C4-2B (cell line): ENCODE data around the gene GBGT1.

Experiments used
- H3K27ac ChIP-seq: fragments of 450-650 bp; 2 replicates; pipeline ENCODE4 v1.5.1; 2017
- ZFX ChIP-seq: fragments of 450-650 bp; IDR thresholded peaks from 2 replicates; pipeline ENCODE4 v1.6.1; 2017
- TF ChIP-seq, protein P1 (sequence below): fragments of 450-650 bp; conservative IDR thresholded peaks from 2 replicates; pipeline ENCODE4 v1.5.1; 2017; ENCODE audit warnings: mild to moderate bottlenecking

Gene GBGT1

DNA sequence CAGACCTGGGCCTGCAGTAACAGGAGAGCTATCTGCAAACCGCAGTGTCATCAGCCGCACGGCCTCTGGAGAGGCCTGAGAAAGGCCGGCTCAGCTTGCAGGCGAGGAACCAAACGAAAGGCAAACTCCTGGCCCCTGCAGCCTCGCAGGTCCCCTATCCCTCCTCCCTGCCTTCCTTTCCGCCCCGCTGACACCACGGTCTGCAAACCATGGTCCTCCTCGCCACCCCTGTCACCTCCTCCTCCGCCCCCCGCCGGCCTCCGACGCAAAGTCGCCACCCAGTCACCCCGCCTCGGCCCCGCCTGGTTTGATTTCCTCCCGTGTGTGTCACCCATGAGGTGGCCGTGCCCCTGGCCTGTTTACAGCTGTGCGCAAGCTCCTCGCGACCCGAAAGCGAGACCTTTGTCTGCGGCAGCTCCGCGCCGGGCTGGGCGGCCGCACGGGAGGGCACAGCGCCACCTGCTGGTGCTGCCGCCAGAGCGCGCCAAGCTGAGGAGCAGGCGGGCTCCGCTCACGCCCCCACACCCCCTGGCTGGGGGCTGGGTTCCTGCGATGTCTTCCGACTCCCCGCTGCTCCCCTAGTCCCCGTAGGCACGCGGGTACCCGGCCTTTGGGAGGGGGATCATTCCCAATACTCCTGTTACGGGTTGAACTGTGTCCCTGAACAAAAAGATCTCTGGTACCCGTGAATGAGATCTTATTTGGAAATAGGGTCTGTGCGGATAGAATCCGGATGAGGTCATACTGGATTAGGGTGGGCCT lies 19.4 kb downstream of the GBGT1 start:
- TF ChIP-seq, protein P1, sequence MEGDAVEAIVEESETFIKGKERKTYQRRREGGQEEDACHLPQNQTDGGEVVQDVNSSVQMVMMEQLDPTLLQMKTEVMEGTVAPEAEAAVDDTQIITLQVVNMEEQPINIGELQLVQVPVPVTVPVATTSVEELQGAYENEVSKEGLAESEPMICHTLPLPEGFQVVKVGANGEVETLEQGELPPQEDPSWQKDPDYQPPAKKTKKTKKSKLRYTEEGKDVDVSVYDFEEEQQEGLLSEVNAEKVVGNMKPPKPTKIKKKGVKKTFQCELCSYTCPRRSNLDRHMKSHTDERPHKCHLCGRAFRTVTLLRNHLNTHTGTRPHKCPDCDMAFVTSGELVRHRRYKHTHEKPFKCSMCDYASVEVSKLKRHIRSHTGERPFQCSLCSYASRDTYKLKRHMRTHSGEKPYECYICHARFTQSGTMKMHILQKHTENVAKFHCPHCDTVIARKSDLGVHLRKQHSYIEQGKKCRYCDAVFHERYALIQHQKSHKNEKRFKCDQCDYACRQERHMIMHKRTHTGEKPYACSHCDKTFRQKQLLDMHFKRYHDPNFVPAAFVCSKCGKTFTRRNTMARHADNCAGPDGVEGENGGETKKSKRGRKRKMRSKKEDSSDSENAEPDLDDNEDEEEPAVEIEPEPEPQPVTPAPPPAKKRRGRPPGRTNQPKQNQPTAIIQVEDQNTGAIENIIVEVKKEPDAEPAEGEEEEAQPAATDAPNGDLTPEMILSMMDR: peak; percentile 100
- no peak for TF ChIP-seq ZFX
- peak overlapping the region; percentile 33 for H3K27ac ChIP-seq

DNA sequence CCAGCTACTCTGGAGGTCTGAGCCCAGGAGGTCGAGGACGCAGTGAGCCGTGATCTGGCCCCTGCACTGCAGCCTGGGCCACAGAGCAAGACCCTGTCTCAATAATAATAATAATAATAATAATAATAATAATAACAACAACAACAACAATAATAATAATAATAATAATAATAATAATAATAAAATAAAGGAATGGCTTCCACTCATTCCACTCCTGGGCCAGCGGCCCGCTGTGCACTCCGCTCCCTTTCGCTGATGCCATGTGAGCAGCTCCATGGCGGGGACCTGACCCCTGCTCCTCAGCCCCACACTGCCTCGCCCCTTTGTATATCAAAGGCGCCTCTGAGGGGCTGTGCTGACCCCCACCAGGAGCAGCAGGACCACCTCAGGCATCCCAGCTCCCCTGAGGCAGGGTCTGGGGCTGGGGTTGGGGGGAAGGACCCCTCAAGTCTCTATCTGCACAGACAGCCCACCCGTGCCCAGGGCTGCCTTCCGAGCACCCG lies 20.0 kb downstream of the GBGT1 start:
- peak overlapping the region; percentile 33 for H3K27ac ChIP-seq
- TF ChIP-seq, protein P1: no peak
- no peak for TF ChIP-seq ZFX

DNA sequence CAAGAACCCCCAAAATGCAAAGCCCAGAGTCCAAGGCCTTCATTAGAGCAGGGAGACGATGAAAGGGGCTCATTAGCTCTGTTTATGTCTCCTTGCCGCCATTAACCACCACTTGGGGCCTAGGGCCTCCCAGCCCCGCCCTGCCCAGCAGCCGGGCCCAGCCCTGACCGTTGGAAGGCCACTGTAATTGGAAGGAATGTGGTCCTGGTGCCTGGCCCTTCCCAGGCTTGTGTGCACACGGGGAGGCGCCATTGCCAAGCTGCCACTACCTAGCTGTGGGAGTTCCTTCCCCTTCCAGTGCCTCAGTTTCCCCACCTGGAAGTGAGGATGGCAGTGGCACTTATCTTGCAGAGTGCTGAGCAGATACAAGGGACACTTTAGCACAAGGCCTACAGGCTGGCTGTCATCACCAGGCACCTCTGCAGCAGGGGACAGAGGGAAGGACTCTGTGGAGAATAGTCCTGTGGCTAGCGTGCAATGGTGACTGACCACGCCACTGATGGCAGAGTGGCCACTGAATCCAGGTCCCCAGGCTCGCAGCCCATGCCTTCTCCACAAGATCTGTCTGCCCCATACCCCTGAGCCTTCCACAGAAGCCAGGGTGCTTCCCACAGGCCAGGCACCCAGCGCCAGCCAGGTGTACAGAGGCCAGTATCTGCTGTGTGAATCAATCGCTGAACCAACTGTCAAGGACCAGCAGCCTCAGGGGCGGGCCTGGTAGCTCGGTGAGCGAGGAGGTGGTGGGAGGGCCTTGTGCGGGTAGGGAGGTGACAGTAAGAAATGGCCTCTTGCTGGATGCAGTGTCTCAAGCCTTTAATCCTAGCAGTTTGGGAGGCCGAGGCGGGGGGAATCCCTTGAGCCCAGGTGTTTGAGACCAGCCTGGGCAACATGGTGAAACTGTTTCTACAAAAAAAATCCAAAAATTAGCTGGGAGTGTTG lies 20.8 kb downstream of the GBGT1 start:
- TF ChIP-seq ZFX: no peak
- TF ChIP-seq, protein P1: no peak
- H3K27ac ChIP-seq: no peak overlapping the region

- TF ChIP-seq, protein P1: no peak
Measured at GRCh38 chr9:133141833-133142595, 21.7 kb downstream of the GBGT1 start.

GRCh38 chr9:133140606-133141005 lies 23.1 kb downstream of the GBGT1 start:
- TF ChIP-seq, protein P1: no peak
- no peak for TF ChIP-seq ZFX
- H3K27ac ChIP-seq: no peak overlapping the region

More at GRCh38 chr9:133141833-133142595, 21.7 kb downstream of the GBGT1 start:
- no peak overlapping the region for H3K27ac ChIP-seq

GRCh38 chr9:133140174-133140505 lies 23.6 kb downstream of the GBGT1 start:
- H3K27ac ChIP-seq: no peak overlapping the region
- no peak for TF ChIP-seq ZFX
- TF ChIP-seq, protein P1: no peak
